NCI-H345 (cell line): ENCODE measurements around the gene CHCHD1.
"Not testable (repeated sequence)": the region's sequence is repeated elsewhere in the genome, so short reads cannot be mapped to it uniquely, and the experiment has no call there.

Experiments used
- DNase-seq: peaks from one replicate; lab custom pipeline; 2025; lab: John Stamatoyannopoulos, UW

The CHCHD1 gene

GRCh38 chr10:73769396-73769795, 12.5 kb upstream of the CHCHD1 start:
- no peak for DNase-seq

- DNase-seq = no peak
Observed at GRCh38 chr10:73771722-73772280, 10.0 kb upstream of the CHCHD1 start.

GRCh38 chr10:73772281-73773151, 9.3 kb upstream of the CHCHD1 start:
- peak; percentile 65 for DNase-seq

- DNase-seq = no peak
Observed at GRCh38 chr10:73773152-73773879, 8.5 kb upstream of the CHCHD1 start.

GRCh38 chr10:73774637-73775036, 7.2 kb upstream of the CHCHD1 start:
- DNase-seq = no peak

- DNase-seq = no peak
Observed at GRCh38 chr10:73779018-73779417, 2.8 kb upstream of the CHCHD1 start.

- no peak for DNase-seq
Observed at GRCh38 chr10:73779539-73780197, 2.2 kb upstream of the CHCHD1 start.

- DNase-seq = no peak
Observed at GRCh38 chr10:73780301-73780700, 1.5 kb upstream of the CHCHD1 start.

GRCh38 chr10:73780966-73781365, 882 bp upstream of the CHCHD1 start:
- DNase-seq = no peak

- DNase-seq = no peak
Observed at GRCh38 chr10:73781548-73781878, 335 bp upstream of the CHCHD1 start.

GRCh38 chr10:73782749-73783085, 869 bp downstream of the CHCHD1 start:
- no peak for DNase-seq

GRCh38 chr10:73785211-73785720, 3.4 kb downstream of the CHCHD1 start, which contains the start of gene ZSWIM8:
TSS of gene ZSWIM8 (plus strand) at chr10:73785606. CDS start at chr10:73785879, 273 bp downstream.
- peak; percentile 90 for DNase-seq

- DNase-seq = no peak
Observed at GRCh38 chr10:73785721-73786511, 4.1 kb downstream of the CHCHD1 start.

GRCh38 chr10:73786512-73786885, 4.7 kb downstream of the CHCHD1 start:
- DNase-seq = no peak

- not testable (repeated sequence) for DNase-seq
Observed at GRCh38 chr10:73787031-73787800, 5.4 kb downstream of the CHCHD1 start.

- no peak for DNase-seq
Observed at GRCh38 chr10:73788864-73789658, 7.2 kb downstream of the CHCHD1 start.

- DNase-seq = no peak
Observed at GRCh38 chr10:73789659-73790055, 7.8 kb downstream of the CHCHD1 start.

GRCh38 chr10:73790886-73791625, 9.2 kb downstream of the CHCHD1 start:
- no peak for DNase-seq

- DNase-seq = no peak
Observed at GRCh38 chr10:73791871-73792400, 10.1 kb downstream of the CHCHD1 start.
